Karpas-422 (cell line): ENCODE measurements around the gene C11orf68. TPM values are rescaled to one million over a fixed set of nuclear protein-coding genes. Genes with fewer than 3 reads are reported as not detected.

ENCODE experiments used
- DNase-seq: peaks from one replicate; pipeline ENCODE4 v3.0.0-alpha.2; 2015
- H2AFZ ChIP-seq: fragments of 200-600 bp; sonication (generic); 2 replicates; pipeline ENCODE4 v1.6.1; 2014; ENCODE audit warnings: antibody characterized with exemption, low read length, mixed read lengths
- H3K27ac ChIP-seq: fragments of 200-600 bp; sonication (generic); 2 replicates; pipeline ENCODE4 v1.5.1; 2014; ENCODE audit warnings: mild to moderate bottlenecking, low read length, moderate library complexity
- H3K27me3 ChIP-seq: fragments of 200-600 bp; sonication (generic); 2 replicates; pipeline ENCODE4 v1.6.1; 2014; ENCODE audit warnings: low read length, mixed read lengths
- H3K36me3 ChIP-seq: fragments of 200-600 bp; sonication (generic); 2 replicates; pipeline ENCODE4 v1.6.1; 2014; ENCODE audit warnings: low read length, mixed read lengths; ENCODE audit not compliant: insufficient read depth
- H3K4me1 ChIP-seq: fragments of 200-600 bp; sonication (generic); 2 replicates; pipeline ENCODE4 v1.6.1; 2014; ENCODE audit warnings: mild to moderate bottlenecking, low read length, mixed read lengths
- H3K4me2 ChIP-seq: fragments of 200-600 bp; sonication (generic); 2 replicates; pipeline ENCODE4 v1.6.1; 2014; ENCODE audit warnings: low read length, low read depth, mild to moderate bottlenecking; ENCODE audit not compliant: poor library complexity, severe bottlenecking
- H3K4me3 ChIP-seq: fragments of 200-600 bp; sonication (generic); 2 replicates; pipeline ENCODE4 v1.5.1; 2014; ENCODE audit warnings: mild to moderate bottlenecking, antibody characterized with exemption, low read length, mixed read lengths
- H3K79me2 ChIP-seq: fragments of 200-600 bp; sonication (generic); 2 replicates; pipeline ENCODE4 v1.6.1; 2014; ENCODE audit warnings: mild to moderate bottlenecking, low read length, mixed read lengths
- H3K9ac ChIP-seq: fragments of 200-600 bp; sonication (generic); 2 replicates; pipeline ENCODE4 v1.6.0; 2014; ENCODE audit warnings: low read length
- H3K9me2 ChIP-seq: fragments of 200-600 bp; sonication (generic), shearing (Covaris generic); replicated peaks from 2 replicates; pipeline ENCODE4 v1.6.0; 2014; ENCODE audit warnings: mild to moderate bottlenecking, low read length, moderate library complexity; ENCODE audit not compliant: insufficient read depth
- H3K9me3 ChIP-seq: fragments of 300-700, 200-600 bp; sonication (generic); 2 replicates; pipeline ENCODE4 v1.6.1; 2014; ENCODE audit warnings: low read length, mixed read lengths
- H4K20me1 ChIP-seq: fragments of 200-600 bp; sonication (generic); 2 replicates; pipeline ENCODE4 v1.6.1; 2014; ENCODE audit warnings: mild to moderate bottlenecking, antibody characterized with exemption, low read length, low read depth; ENCODE audit not compliant: insufficient read depth
- total RNA-seq: library from RNA; depleted of rRNA; stranded (reverse); fragments of >200 nt; shearing (Covaris generic); gene quantifications from 2 replicates; pipeline ENCODE4 v1.2.3, GENCODE V29; 2014; ENCODE audit warnings: low replicate concordance

The C11orf68 gene
- total RNA-seq, 1 experiment from 2014 or later = 11.0 TPM

DNA sequence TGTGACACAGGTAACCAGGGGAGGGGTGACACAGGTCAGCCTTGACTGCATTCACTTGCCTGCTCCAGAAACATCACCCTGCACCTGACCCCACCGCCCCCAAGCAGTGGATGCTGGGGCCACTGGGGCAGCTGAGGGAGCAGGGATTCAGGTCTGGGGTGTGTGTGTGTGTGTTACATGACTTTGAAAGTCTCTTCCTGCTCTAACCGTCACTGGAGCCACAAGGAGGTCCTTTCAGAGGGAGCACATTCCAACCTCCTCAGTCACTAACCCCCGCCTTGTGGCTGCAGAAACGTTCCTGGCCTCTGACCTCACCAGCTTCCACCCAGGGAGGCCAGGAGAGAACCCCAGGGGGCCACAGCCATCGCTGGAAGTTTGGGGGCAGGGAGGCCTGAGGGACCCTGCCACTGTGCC is 15.8 kb downstream of the C11orf68 start:
- Histone ChIP-seq H3K79me2 (no peaks in the 10 kb centered on the region), H3K9ac (no peak overlapping the region), H2AFZ (no peak overlapping the region), H3K36me3 (no peaks in the 10 kb centered on the region), H3K9me2 (no peaks in the 10 kb centered on the region), H3K27me3 (no peaks in the 10 kb centered on the region), H3K4me2 (no peak overlapping the region), H4K20me1 (no peaks in the 10 kb centered on the region), H3K4me3 (no peak overlapping the region), H3K27ac (no peak overlapping the region), H3K9me3 (no peaks in the 10 kb centered on the region), H3K4me1 (peaks cover 11% of the 10 kb centered on the region)
- DNase-seq = no peak

DNA sequence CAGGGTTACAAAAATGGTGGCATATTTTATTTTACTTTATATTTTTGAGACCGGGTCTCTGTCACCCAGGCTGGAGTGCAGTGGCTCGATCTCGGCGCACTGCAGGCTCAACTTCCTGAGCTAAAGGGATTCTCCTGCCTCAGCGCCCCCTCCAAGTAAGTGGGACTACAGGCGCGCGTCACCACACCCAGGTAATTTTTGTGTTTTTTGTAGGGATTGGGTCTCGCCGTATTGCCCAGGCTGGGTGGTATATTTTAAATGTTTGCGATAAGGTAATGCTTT is 18.0 kb downstream of the C11orf68 start:
- Histone ChIP-seq H3K27me3 (no peaks in the 10 kb centered on the region), H3K9me2 (no peaks in the 10 kb centered on the region), H3K27ac (no peak overlapping the region), H3K79me2 (no peaks in the 10 kb centered on the region), H4K20me1 (no peaks in the 10 kb centered on the region), H3K4me3 (no peak overlapping the region), H3K9me3 (no peaks in the 10 kb centered on the region), H3K4me1 (peaks cover 11% of the 10 kb centered on the region), H3K4me2 (peak overlapping the region; percentile 69), H2AFZ (no peak overlapping the region), H3K36me3 (no peaks in the 10 kb centered on the region), H3K9ac (no peak overlapping the region)
- DNase-seq = no peak

- peak within 1 kb of the TSS; percentile 55; the same call in 1 of the 2 replicates for H3K4me3 ChIP-seq
- peak within 1 kb of the TSS; percentile 69 for H3K4me2 ChIP-seq
- H3K4me1 ChIP-seq = peaks cover 11% of the 10 kb centered on the region
- no peaks in the 10 kb centered on the region for H3K36me3 ChIP-seq
- H4K20me1 ChIP-seq = no peaks in the 10 kb centered on the region
- no peak within 1 kb of the TSS for H2AFZ ChIP-seq
- H3K9me3 ChIP-seq = no peaks in the 10 kb centered on the region
- no peaks in the 10 kb centered on the region for H3K79me2 ChIP-seq
- H3K9ac ChIP-seq = 0 out of 2 replicates have a peak within 1 kb of the TSS, but pooled peaks have one; percentile 27
- H3K27ac ChIP-seq = no peak within 1 kb of the TSS
- no peaks in the 10 kb centered on the region for H3K27me3 ChIP-seq
- DNase-seq = peak; percentile 87
- H3K9me2 ChIP-seq = no peaks in the 10 kb centered on the region
These were observed 18.6 kb downstream of the C11orf68 start, which contains the start of gene FOSL1 for GRCh38 chr11:65900125-65900898. Gene FOSL1, minus strand, starts transcription at chr11:65900388. Its CDS starts 49 bp downstream, at chr11:65900339.

GRCh38 chr11:65899356-65900124 is 19.3 kb downstream of the C11orf68 start:
- Histone ChIP-seq H3K4me2 (peak overlapping the region; percentile 69), H3K9me3 (no peaks in the 10 kb centered on the region), H3K27me3 (no peaks in the 10 kb centered on the region), H4K20me1 (no peaks in the 10 kb centered on the region), H3K9me2 (no peaks in the 10 kb centered on the region), H3K36me3 (no peaks in the 10 kb centered on the region), H3K4me3 (peak overlapping the region; percentile 55; the same call in 1 of the 2 replicates), H3K79me2 (no peaks in the 10 kb centered on the region), H3K9ac (no peak overlapping the region), H3K27ac (no peak overlapping the region), H2AFZ (no peak overlapping the region), H3K4me1 (peaks cover 11% of the 10 kb centered on the region)
- peak; percentile 25 for DNase-seq

DNA sequence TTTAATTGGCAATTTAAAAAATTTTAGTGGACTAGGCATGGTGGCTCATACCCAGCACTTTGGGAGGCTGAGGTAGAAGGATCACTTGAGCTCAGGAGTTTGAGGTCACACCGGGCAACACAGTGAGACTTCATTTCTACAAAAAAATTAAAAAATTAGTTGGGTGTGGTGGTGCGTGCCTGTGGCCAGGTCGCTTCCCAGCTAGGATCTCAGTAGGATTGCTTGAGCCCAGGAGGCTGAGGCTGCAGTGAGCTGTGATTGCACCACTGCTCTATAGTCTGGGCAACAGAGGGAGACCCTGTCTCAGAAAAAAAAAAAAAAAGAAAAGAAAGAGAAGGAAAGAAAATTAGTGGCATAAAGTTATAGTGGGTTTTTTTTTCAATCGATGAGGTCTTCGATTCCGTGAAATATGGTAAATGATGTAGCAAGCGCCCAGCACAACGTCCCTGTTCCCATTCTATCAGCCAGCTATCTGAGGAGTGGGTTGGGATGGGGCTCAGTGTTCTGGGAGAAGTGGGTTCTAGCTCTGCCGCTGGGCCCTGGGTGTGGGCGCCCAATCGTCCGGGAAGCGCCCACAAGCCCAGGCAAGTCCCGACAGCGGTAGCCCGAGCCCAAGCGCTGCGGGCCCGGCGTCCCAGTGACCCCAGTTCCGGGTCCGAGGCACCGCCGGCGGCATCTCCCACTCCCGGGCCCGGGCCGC is 20.1 kb downstream of the C11orf68 start:
- Histone ChIP-seq H3K9me3 (no peaks in the 10 kb centered on the region), H3K4me1 (peaks cover 17% of the 10 kb centered on the region), H3K36me3 (no peaks in the 10 kb centered on the region), H3K9ac (no peak overlapping the region), H3K27me3 (no peaks in the 10 kb centered on the region), H3K27ac (no peak overlapping the region), H3K9me2 (no peaks in the 10 kb centered on the region), H3K79me2 (no peaks in the 10 kb centered on the region), H2AFZ (no peak overlapping the region), H4K20me1 (no peaks in the 10 kb centered on the region), H3K4me3 (no peak overlapping the region), H3K4me2 (no peak overlapping the region)
- DNase-seq = no peak

GRCh38 chr11:65897020-65897471 is 21.8 kb downstream of the C11orf68 start:
- Histone ChIP-seq H3K27ac (no peak overlapping the region), H2AFZ (no peak overlapping the region), H3K79me2 (peaks cover under 1% of the 10 kb centered on the region; the same call in 1 of the 2 replicates), H3K9ac (no peak overlapping the region), H3K36me3 (no peaks in the 10 kb centered on the region), H3K9me2 (no peaks in the 10 kb centered on the region), H3K4me1 (peaks cover 35% of the 10 kb centered on the region), H3K9me3 (no peaks in the 10 kb centered on the region), H4K20me1 (peaks cover 3% of the 10 kb centered on the region; the same call in 1 of the 2 replicates), H3K4me3 (no peak overlapping the region), H3K4me2 (no peak overlapping the region), H3K27me3 (no peaks in the 10 kb centered on the region)
- DNase-seq = no peak

DNA sequence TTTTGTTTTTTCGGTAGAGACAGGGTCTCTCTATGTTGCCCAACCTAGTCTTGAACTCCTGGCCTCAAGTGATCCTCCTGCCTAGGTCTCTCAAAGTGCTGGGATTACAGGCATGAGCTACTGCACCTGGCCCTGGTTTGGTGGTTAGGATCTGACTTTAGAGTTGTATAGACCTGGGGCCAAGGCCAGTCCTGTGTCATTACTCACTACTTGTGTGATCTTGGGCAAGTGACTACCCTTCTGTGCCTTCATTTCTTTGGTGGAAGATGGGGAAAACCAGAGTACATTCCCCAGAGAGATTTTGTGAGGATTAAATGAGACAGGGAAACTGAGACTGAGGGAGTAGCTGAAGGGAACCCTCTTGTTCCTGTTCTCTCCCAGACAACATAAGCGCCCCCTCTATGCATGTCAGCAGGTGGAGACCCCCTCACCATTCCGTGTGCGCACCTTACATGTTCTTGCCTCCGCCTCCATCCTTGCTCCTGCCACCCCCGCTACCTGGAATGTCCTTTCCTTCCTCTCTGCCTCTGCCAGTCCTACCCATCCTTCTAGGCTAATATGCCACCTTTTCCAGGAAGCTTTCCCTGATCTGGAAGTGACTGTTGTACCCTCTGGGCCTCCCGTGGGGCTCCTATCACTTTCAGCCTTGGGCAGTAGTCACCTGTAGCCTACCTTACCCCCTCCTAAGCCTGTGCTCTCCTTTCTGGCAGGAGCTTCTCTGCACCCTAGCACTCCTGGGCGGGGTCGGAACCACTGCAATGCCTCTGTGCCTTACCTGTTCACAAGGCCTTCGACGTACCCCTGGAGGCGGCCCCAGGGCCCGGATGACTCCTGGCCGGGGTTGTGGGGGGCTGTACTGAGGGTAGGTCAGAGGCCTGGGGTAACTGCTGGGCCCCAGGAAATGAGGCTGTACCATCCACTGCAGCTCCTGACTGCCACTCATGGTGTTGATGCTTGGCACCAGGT is 22.5 kb downstream of the C11orf68 start:
- peaks cover 6% of the 10 kb centered on the region; the same call in 1 of the 2 replicates for H4K20me1 ChIP-seq
- peaks cover 8% of the 10 kb centered on the region for H3K79me2 ChIP-seq
- no peaks in the 10 kb centered on the region for H3K9me2 ChIP-seq
- no peak overlapping the region for H3K4me2 ChIP-seq
- no peaks in the 10 kb centered on the region for H3K27me3 ChIP-seq
- no peak overlapping the region for H2AFZ ChIP-seq
- no peak overlapping the region for H3K4me3 ChIP-seq
- DNase-seq = no peak
- H3K9me3 ChIP-seq = no peaks in the 10 kb centered on the region
- no peak overlapping the region for H3K9ac ChIP-seq
- H3K27ac ChIP-seq = no peak overlapping the region
- no peaks in the 10 kb centered on the region for H3K36me3 ChIP-seq
- peaks cover 41% of the 10 kb centered on the region for H3K4me1 ChIP-seq
